Hepatocyte (in vitro differentiated cells): ENCODE data around the gene FBXL20.

Experiments used
- CTCF ChIP-seq: fragments of 200-600 bp; sonication (generic); IDR thresholded peaks from 2 replicates; pipeline ENCODE4 v1.5.1; 2016; ENCODE audit warnings: antibody characterized with exemption, mild to moderate bottlenecking; ENCODE audit not compliant: poor library complexity
- EZH2 ChIP-seq: fragments of 200-600 bp; sonication (generic); IDR thresholded peaks from 2 replicates; pipeline ENCODE4 v1.6.1; 2016; ENCODE audit warnings: antibody characterized with exemption, mild to moderate bottlenecking, borderline replicate concordance

DNA sequence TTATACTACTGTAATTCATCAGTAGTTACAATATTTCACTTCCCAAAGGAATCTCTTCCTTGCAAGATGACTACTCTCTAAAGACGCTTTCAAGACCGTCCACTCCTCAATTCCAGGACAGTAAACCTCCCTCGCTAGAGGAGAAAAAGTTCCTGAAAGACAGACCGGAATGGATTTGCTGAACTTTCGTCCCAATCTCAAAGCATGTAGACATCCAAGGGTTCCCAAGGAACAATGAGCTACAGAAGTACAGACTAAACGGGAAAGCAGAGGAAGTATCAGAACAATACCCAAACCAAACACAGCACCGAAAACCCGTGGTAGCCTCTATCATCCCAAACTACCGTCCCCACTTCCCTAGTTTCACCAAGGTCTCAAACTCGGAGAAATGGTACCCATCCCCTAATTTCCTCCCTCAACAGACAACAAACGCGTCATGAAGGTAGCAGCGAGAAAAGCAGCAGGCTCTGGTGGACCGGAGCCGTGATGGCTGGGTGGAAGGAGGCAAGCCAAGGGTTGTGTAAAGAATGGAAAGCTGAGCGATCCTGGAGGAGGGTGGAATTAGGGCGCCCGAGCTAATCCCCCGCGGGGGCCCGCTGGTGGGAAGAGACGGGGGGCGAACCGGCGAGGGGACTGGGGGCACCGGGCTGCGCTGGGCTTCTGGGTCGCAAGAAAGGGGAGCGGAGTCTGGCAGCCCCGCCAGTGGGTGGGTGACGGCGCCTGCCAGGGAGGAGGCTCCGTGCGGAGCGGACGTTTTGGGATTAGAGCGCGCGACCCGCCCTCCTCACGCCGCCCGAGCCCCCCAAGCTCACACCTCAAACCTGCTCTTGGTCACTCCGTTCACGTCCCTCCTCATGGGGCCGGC is 647 bp downstream of the FBXL20 start:
- TF ChIP-seq CTCF (no peak), EZH2 (no peak)
